Measurements from ENCODE around the gene RNF227.
"Not testable (repeated sequence)": the region's sequence is repeated elsewhere in the genome, so short reads cannot be mapped to it uniquely, and the experiment has no call there.

Gene RNF227

GRCh38 chr17:7915611-7916384, at the start of gene RNF227:
RNF227 (minus strand) TSS chr17:7916289; CDS start chr17:7916195, 94 bp downstream.
- peak; percentile 93 for DNase-seq

GRCh38 chr17:7961421-7961820, 45.3 kb upstream of the RNF227 start:
- DNase-seq: no peak

- no peak for DNase-seq
Measured at GRCh38 chr17:7959503-7960253, 43.6 kb upstream of the RNF227 start.

GRCh38 chr17:7956228-7956965, 40.3 kb upstream of the RNF227 start:
- DNase-seq: no peak

GRCh38 chr17:7955414-7956227, 39.5 kb upstream of the RNF227 start:
- no peak for DNase-seq

GRCh38 chr17:7953266-7953665, 37.2 kb upstream of the RNF227 start:
- DNase-seq: not testable (repeated sequence)

GRCh38 chr17:7951143-7951792, 35.2 kb upstream of the RNF227 start:
- DNase-seq: peak; percentile 62

GRCh38 chr17:7950578-7950977, 34.5 kb upstream of the RNF227 start:
- DNase-seq: no peak

- no peak for DNase-seq
Measured at GRCh38 chr17:7947651-7948050, 31.6 kb upstream of the RNF227 start.

GRCh38 chr17:7946441-7946840, 30.4 kb upstream of the RNF227 start:
- no peak for DNase-seq

- no peak for DNase-seq
Measured at GRCh38 chr17:7945651-7946050, 29.6 kb upstream of the RNF227 start.

- DNase-seq: no peak
Measured at GRCh38 chr17:7944326-7944725, 28.2 kb upstream of the RNF227 start.

GRCh38 chr17:7943291-7943690, 27.2 kb upstream of the RNF227 start:
- DNase-seq: no peak

GRCh38 chr17:7940743-7941142, 24.7 kb upstream of the RNF227 start:
- no peak for DNase-seq

- DNase-seq: no peak
Measured at GRCh38 chr17:7940034-7940433, 23.9 kb upstream of the RNF227 start.

GRCh38 chr17:7935859-7936258, 19.8 kb upstream of the RNF227 start:
- DNase-seq: no peak

GRCh38 chr17:7932949-7933348, 16.9 kb upstream of the RNF227 start:
- peak; percentile 69 for DNase-seq

- DNase-seq: peak; percentile 67
Measured at GRCh38 chr17:7932483-7932891, 16.4 kb upstream of the RNF227 start.

GRCh38 chr17:7931709-7932482, 15.8 kb upstream of the RNF227 start, which contains the start of the genes CNTROB and TRAPPC1:
CNTROB (plus strand) TSS chr17:7932206; CDS start chr17:7933080, 874 bp downstream.
TRAPPC1 (minus strand) TSS chr17:7931946; CDS start chr17:7931829, 117 bp downstream.
- peak; percentile 100 for DNase-seq

GRCh38 chr17:7930841-7931631, 14.9 kb upstream of the RNF227 start:
- no peak for DNase-seq
